ENCODE results near the gene GNE.
"Not testable (repeated sequence)": the region's sequence is repeated elsewhere in the genome, so short reads cannot be mapped to it uniquely, and the experiment has no call there.

Gene GNE

GRCh38 chr9:36264896-36265295, 6.6 kb upstream of the GNE start:
- no peak for DNase-seq (ENCODE audit: low spot score)

GRCh38 chr9:36263683-36264082, 5.4 kb upstream of the GNE start:
- DNase-seq (ENCODE audit: low spot score): no peak

- DNase-seq (ENCODE audit: low spot score): no peak
These were observed 817 bp upstream of the GNE start for GRCh38 chr9:36258996-36259533.

- no peak for DNase-seq (ENCODE audit: low spot score)
These were observed 6.8 kb downstream of the GNE start for GRCh38 chr9:36251428-36251827.

- no peak for DNase-seq (ENCODE audit: low spot score)
These were observed 8.2 kb downstream of the GNE start for GRCh38 chr9:36250079-36250478.

GRCh38 chr9:36249189-36249588, 9.1 kb downstream of the GNE start:
- DNase-seq (ENCODE audit: low spot score): no peak

DNA sequence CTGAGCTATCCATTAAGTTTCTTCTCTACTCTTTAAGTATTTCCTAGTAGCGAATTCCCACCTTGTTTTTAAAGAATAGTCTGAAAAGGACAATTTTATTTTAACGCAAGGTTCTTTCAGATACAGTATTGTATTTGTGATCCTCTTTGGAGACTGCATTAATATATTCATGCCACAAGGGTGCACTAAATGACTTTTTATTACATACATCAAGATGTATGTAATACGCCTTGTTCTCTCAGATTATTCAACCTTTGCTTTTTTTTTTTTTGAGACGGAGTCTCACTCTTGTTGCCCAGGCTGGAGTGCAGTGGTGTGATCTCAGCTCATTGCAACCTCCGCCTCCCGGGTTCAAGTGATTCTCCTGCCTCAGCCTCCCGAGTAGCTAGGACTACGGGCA, 10.2 kb downstream of the GNE start:
- peak; percentile 58 for DNase-seq (ENCODE audit: low spot score)

DNA sequence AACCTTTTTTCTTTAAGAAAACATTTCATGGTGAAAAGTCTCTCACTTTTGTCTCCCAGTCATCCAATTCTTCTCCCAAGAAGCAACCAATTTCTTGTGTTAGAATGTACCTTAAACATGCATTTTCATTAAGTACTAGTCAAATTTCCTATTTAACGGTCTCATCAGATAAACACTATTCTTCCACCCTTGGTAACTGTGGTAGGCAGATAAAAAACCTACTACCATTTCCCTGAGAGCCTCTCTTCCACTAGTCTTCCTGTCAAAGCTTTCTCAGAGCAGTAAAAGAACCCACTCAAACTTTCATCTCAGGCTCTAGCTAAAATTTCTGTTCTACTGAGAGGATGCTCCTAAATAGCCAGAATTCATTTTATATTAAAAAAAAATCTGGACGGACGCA, 10.9 kb downstream of the GNE start:
- DNase-seq (ENCODE audit: low spot score): no peak

- DNase-seq (ENCODE audit: low spot score): no peak
These were observed 12.3 kb downstream of the GNE start for GRCh38 chr9:36245906-36246305.

DNA sequence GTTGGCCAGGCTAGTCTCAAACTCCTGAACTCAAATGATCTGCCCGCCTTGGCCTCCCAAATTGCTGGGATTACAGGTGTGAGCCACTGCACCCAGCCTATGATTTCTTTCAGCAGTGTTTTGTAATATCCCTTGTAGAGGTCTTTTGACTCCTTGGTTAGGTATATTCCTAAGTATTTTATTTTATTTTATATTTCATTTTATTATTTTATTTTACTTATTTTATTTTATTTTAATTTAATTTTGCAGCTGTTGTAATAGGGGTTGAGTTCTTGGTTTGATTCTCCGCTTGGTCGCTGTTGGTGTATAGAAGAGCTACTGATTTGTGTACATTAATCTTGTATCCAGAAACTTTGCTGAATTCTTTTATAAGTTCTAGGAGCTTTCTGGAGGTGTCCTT, 18.6 kb downstream of the GNE start:
- DNase-seq (ENCODE audit: low spot score): not testable (repeated sequence)

DNA sequence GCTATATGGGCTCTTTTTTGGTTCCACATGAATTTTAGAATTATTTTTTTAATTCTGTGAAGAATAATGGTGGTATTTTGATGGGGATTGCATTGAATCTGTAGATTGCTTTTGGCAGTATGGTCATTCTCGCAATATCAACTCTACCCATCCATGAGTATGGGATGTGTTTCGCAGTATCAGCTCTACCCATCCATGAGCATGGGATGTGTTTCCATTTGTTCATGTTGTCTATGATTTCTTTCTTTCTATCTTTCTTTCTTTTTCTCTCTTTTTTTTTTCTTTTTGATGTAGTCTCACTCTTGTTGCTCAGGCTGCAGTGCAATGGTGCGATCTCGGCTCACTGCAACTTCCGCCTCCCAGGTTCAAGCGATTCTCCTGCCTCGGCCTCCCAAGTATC, 19.0 kb downstream of the GNE start:
- DNase-seq (ENCODE audit: low spot score): not testable (repeated sequence)

- no peak for DNase-seq (ENCODE audit: low spot score)
These were observed 21.0 kb downstream of the GNE start for GRCh38 chr9:36237230-36237629.

- no peak for DNase-seq (ENCODE audit: low spot score)
These were observed 35.8 kb downstream of the GNE start for GRCh38 chr9:36222449-36222848.

- DNase-seq (ENCODE audit: low spot score): no peak
These were observed 36.6 kb downstream of the GNE start for GRCh38 chr9:36221667-36222066.

- DNase-seq (ENCODE audit: low spot score): no peak
These were observed 39.8 kb downstream of the GNE start for GRCh38 chr9:36218411-36218901.

GRCh38 chr9:36218011-36218410, 40.2 kb downstream of the GNE start:
- DNase-seq (ENCODE audit: low spot score): no peak

GRCh38 chr9:36217256-36217968, 40.8 kb downstream of the GNE start:
- no peak for DNase-seq (ENCODE audit: low spot score)

DNA sequence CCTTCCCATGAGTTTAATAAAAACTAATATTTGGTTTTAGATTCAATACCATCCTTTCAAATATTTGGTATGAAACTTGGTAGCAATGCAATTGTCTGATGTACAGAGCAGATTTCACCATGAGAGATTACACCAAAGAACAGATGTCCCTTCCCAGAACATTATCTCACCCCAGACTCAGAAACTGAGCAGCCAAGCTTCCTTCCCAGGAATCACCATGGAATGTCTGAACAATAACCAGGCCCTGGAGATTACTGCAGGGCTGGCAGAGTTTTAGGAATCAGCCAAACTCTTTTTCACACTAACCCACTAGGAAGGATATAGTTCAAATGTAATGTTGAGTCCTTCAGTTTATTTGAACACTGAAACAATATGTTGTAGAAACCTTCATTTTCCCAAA, 43.7 kb downstream of the GNE start:
- DNase-seq (ENCODE audit: low spot score): no peak

- no peak for DNase-seq (ENCODE audit: low spot score)
These were observed 44.3 kb downstream of the GNE start for GRCh38 chr9:36213989-36214388.

DNA sequence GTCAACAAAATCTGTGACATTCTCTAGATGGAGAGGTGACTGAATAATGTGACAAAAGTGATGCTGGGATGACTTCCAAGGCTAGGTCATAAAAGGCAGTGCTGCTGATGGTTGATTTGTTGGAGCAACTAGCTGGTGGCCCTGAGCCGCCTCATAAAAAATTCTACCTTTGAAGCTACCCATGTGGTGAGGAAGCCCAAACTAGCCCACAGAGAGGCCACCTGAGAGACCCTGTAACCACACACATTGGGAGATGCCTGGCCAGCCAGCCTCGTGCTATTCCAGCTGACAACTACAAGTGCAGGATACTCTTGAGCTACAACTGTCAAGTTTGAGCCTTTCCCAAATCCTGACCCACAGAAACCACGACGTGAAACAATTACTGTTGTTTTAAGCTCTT, 44.9 kb downstream of the GNE start:
- DNase-seq (ENCODE audit: low spot score): no peak

- DNase-seq (ENCODE audit: low spot score): no peak
These were observed 46.7 kb downstream of the GNE start for GRCh38 chr9:36211510-36211909.

DNA sequence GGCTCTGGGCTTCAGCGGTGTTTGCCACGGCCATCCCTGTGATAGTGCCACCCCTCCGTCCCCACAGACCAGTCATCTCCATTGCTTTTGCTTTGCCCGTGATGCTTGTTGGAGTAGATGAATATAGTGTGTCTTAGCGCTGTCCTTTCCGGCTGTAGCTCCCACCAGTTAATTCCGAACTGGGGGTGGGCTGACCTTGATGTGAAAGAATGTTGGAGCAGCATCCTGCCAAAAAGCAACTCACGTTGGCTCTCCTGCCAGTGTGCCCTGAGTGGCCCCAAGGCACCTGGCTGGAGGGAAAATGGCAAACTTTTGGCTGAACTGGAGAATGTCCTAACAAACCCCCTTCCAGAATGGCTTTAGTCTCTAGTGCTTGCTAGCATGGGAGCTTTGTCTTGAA, 47.5 kb downstream of the GNE start:
- no peak for DNase-seq (ENCODE audit: low spot score)

- no peak for DNase-seq (ENCODE audit: low spot score)
These were observed 49.6 kb downstream of the GNE start for GRCh38 chr9:36208521-36209253.
